Gastroesophageal sphincter (tissue), 4 donors: ENCODE measurements around the gene PUSL1. TPM values are rescaled to one million over a fixed set of nuclear protein-coding genes. Genes with fewer than 3 reads are reported as not detected.

Experiments
- ATAC-seq: fragments of 150-250 bp; one replicate; pipeline ENCODE4 v1.9.1; 2016; ENCODE audit warnings: mild to moderate bottlenecking, moderate library complexity
- H3K27ac ChIP-seq, 4 donors: fragments of 200-600 bp; sonication (generic) in 3 of 4; 1 replicate in 3 of 4; 2 replicates in 1 of 4; pipeline ENCODE4 v1.5.1; 2016 to 2019
- H3K27me3 ChIP-seq: fragments of 200-600 bp; sonication (generic); one replicate; pipeline ENCODE4 v1.5.1; 2019
- H3K36me3 ChIP-seq, 2 donors: fragments of 200-600 bp; sonication (generic); one replicate each; pipeline ENCODE4 v1.5.1; 2019; ENCODE audit warnings: control low read depth in 1 of 2
- H3K4me1 ChIP-seq, 3 donors: fragments of 200-600 bp; sonication (generic); 1 replicate in 2 of 3; 2 replicates in 1 of 3; pipeline ENCODE4 v1.5.1; 2016 to 2019; ENCODE audit warnings: control low read depth in 2 of 3
- H3K4me3 ChIP-seq, 2 donors: fragments of 200-600 bp; sonication (generic); one replicate each; pipeline ENCODE4 v1.5.1; 2019; ENCODE audit warnings: mild to moderate bottlenecking in 1 of 2, moderate library complexity in 1 of 2
- H3K9me3 ChIP-seq, 3 donors: fragments of 200-600 bp; sonication (generic); one replicate each; pipeline ENCODE4 v1.5.1; 2017 to 2019; ENCODE audit warnings: control low read depth in 2 of 3
- CTCF ChIP-seq, 4 experiments: fragments of 200-600 bp in 2 of 4; fragments of 450-650 bp in 2 of 4; sonication (generic) in 1 of 4; IDR thresholded peaks; one replicate each; pipeline ENCODE4 v1.5.1; 2017 to 2019; ENCODE audit warnings: antibody characterized with exemption in 4 of 4, mild to moderate bottlenecking in 2 of 4, moderate library complexity in 2 of 4
- EP300 ChIP-seq: sonication (generic); formaldehyde crosslinking; IDR thresholded peaks from one replicate; pipeline ENCODE4 v1.6.1; 2017; ENCODE audit warnings: antibody characterized with exemption, mild to moderate bottlenecking
- POLR2A ChIP-seq, 2 donors: fragments of 450-650 bp; IDR thresholded peaks; one replicate each; pipeline ENCODE4 v1.6.1; 2017; ENCODE audit warnings: antibody characterized with exemption in 2 of 2, mild to moderate bottlenecking in 2 of 2, moderate library complexity in 1 of 2
- POLR2AphosphoS5 ChIP-seq: sonication (generic); formaldehyde crosslinking; IDR thresholded peaks from one replicate; pipeline ENCODE4 v1.6.1; 2017; ENCODE audit warnings: antibody characterized with exemption
- WGBS, 2 donors: methylation state at CpG; one replicate each; pipeline ENCODE4 v1.1.5; 2018; ENCODE audit warnings: low coverage in 1 of 2; 5-methylcytosine and 5-hydroxymethylcytosine counted together
- total RNA-seq, 4 donors: library from RNA; depleted of rRNA; stranded (reverse); fragments of >200 nt; gene quantifications; one replicate each; pipeline ENCODE4 v1.1.0, GENCODE V29; 2016

PUSL1 gene
- total RNA-seq, 4 donors from 2014 or later, result 12.5 to 24.2 (median 19.4) TPM

DNA sequence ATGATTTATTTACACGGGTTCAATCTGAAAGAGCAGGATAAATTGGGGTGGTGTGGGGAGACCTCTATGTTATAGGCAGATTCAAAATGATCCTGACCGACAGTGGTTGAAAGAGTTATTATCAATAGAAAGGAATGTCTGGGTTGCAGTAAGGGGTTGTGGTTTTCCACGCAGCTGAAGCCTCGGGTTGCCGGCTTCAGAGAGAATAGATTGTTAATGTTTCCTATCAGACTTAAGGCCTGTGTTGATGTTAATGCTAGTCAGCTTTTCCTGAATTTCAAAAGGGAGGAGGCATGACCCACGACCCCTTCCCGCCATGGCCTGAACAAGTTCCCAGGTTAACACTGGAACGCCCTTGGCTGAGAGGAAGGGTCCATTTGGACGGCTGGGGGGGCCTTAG lies 32.6 kb upstream of the PUSL1 start:
- peaks cover 3 to 36% (median 26%) of the 10 kb centered on the region in 3 donors for H3K4me1 ChIP-seq
- no peak for ATAC-seq
- H3K27me3 ChIP-seq, result no peaks in the 10 kb centered on the region
- 64 to 80% methylated on average over 5 to 9 of the region's 9 CpGs for WGBS, 2 donors
- no peak overlapping the region for H3K4me3 ChIP-seq
- no peak overlapping the region for H3K27ac ChIP-seq
- H3K9me3 ChIP-seq, result no peaks in the 10 kb centered on the region
- H3K36me3 ChIP-seq, result peaks cover 0 to 3% of the 10 kb centered on the region in 2 donors
- TF ChIP-seq POLR2A (IDR thresholded peaks at IDR 0.05) (no peak), CTCF (IDR thresholded peaks at IDR 0.05) (no peak), POLR2AphosphoS5 (no peak), EP300 (no peak)

GRCh38 chr1:1278620-1279019 lies 29.8 kb upstream of the PUSL1 start:
- Histone ChIP-seq H3K4me1 (peaks cover 0 to 14% (median 6%) of the 10 kb centered on the region in 3 donors), H3K36me3 (no peaks in the 10 kb centered on the region), H3K27ac (no peak overlapping the region), H3K27me3 (peaks cover 8% of the 10 kb centered on the region), H3K9me3 (no peaks in the 10 kb centered on the region), H3K4me3 (no peak overlapping the region)
- TF ChIP-seq CTCF (IDR thresholded peaks at IDR 0.05) (no peak), POLR2AphosphoS5 (no peak), EP300 (no peak), POLR2A (IDR thresholded peaks at IDR 0.05) (no peak)
- WGBS, 2 donors, result 90 to 100% methylated on average over 2 to 4 of the region's 13 CpGs
- ATAC-seq, result no peak

- H3K27ac ChIP-seq, result no peak overlapping the region
- WGBS, 2 donors, result 82 to 93% methylated on average over 8 to 13 of the region's 17 CpGs
These were observed 29.4 kb upstream of the PUSL1 start for GRCh38 chr1:1279028-1279427.

DNA sequence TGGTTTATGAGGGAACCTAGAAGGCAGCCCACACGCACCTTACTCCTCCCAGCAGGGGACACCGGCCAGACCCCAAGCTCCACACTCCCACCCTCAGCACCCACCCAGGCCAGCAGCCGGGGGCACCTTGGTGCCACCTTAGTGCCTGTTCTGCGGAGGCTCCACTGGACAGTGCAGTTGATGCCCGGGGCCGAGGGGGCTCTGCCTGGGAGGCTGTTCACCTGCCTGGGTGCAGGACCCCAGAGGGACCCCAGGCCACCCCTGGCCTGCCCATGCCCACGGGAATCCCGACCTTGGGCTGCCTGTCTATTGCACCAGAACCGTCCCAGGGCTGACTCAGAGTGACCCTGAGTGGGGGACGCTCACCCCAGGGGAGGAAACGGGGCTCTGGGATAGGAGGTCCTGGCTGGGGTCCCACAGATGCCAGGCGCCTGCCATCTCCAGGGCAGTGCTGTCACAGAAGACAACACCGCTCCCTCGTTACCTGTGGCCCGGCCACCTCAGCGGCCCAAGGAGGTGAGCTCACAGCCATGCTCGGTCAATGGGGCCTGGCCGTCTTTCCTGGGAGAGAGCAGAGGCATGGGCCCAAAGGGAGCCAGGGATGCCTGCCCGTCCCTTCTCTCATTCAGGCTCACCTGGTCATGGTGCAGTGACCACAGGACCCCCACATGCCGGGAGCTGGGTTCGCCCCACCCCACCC lies 27.5 kb upstream of the PUSL1 start:
- Histone ChIP-seq H3K9me3 (no peaks in the 10 kb centered on the region), H3K4me3 (no peak overlapping the region), H3K4me1 (no peaks in the 10 kb centered on the region), H3K36me3 (no peaks in the 10 kb centered on the region), H3K27ac (no peak overlapping the region), H3K27me3 (peaks cover 27% of the 10 kb centered on the region)
- no peak for TF ChIP-seq EP300
- no CpG with 5 or more reads among the region's 21 CpGs for WGBS, 2 donors
- no peak for ATAC-seq

More at GRCh38 chr1:1279028-1279427, 29.4 kb upstream of the PUSL1 start:
- no peaks in the 10 kb centered on the region for H3K9me3 ChIP-seq
- H3K36me3 ChIP-seq, result no peaks in the 10 kb centered on the region
- no peak overlapping the region for H3K4me3 ChIP-seq
- H3K4me1 ChIP-seq, result peaks cover 0 to 14% (median 6%) of the 10 kb centered on the region in 3 donors
- TF ChIP-seq POLR2AphosphoS5, result no peak
- no peak for TF ChIP-seq EP300
- no peak for TF ChIP-seq CTCF (IDR thresholded peaks at IDR 0.05)
- no peak for TF ChIP-seq POLR2A (IDR thresholded peaks at IDR 0.05)
- no peak for ATAC-seq
- H3K27me3 ChIP-seq, result peaks cover 10% of the 10 kb centered on the region

DNA sequence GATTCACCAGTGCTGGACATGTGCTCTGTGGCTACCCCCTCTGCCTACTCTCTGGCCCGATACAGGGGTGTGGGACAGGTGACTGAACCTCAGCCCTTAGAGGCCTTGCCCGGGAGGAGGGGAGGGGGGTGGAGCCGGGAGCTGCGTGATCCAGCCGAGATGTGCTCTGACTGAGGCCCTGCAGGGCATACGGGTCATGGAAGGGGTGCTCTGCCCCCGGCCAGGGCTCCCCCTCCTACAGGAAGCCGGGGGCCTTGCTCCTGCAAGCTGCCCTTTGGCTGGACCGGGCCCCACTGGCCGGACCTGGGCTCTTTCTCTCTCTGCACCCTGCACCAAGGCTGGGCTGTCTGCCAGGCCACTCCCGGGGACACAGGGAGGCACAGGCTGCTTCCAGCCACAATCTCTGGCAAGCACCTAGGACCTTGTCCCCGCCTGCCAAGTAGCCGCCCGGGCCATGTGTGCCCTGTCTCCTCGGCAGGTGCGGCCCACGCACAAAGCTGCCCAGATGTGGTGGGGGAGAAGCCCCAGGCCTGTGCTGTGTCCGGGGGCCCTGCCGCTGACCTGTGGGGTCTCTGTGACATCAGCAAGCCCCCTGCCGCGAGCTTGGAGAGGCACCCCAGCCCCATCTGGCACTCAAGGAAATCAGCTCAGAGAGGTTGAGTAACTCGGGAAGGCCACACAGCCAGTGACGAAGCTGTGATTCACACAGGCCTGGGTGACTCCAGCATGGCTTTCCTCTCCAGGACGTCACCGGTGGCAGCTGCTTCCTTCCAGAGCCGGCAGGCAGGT lies 26.7 kb upstream of the PUSL1 start:
- WGBS, 2 donors, result 60% methylated on average over 2 of the region's 26 CpGs; no CpG with 5 or more reads in 1 of the 2 donors
- ATAC-seq, result no peak

More for the DNA sequence above, 26.7 kb upstream of the PUSL1 start:
- no peak overlapping the region for H3K27ac ChIP-seq
- H3K4me1 ChIP-seq, result no peaks in the 10 kb centered on the region
- H3K4me3 ChIP-seq, result no peak overlapping the region
- H3K36me3 ChIP-seq, result no peaks in the 10 kb centered on the region
- no peaks in the 10 kb centered on the region for H3K9me3 ChIP-seq
- peaks cover 35% of the 10 kb centered on the region for H3K27me3 ChIP-seq
- TF ChIP-seq POLR2A (IDR thresholded peaks at IDR 0.05), result no peak
- TF ChIP-seq POLR2AphosphoS5, result no peak
